AG10803 (cell line): ENCODE results near the gene LDLRAD4.

Experiments
- DNase-seq: peaks from one replicate; pipeline ENCODE4 v3.0.0; 2010; ENCODE audit warnings: low read depth
- H3K4me3 ChIP-seq: 2 replicates; pipeline ENCODE4 v1.5.1; 2011; ENCODE audit warnings: mild to moderate bottlenecking, low read length, control low read depth
- CTCF ChIP-seq: conservative IDR thresholded peaks from 2 replicates; pipeline ENCODE4 v1.5.1; 2011; ENCODE audit warnings: mild to moderate bottlenecking, low read length, control low read depth, inconsistent platforms

LDLRAD4 gene

GRCh38 chr18:13220361-13220991 is 1.9 kb downstream of the LDLRAD4 start:
- no peak for DNase-seq
- no peak overlapping the region for H3K4me3 ChIP-seq
- no peak for TF ChIP-seq CTCF

GRCh38 chr18:13221869-13222855 is 3.6 kb downstream of the LDLRAD4 start:
- peak; percentile 67 for DNase-seq
- no peak overlapping the region; the same call in none of the 2 replicates for H3K4me3 ChIP-seq
- TF ChIP-seq CTCF, result no peak

- no peak for DNase-seq
- no peak overlapping the region for H3K4me3 ChIP-seq
- no peak for TF ChIP-seq CTCF
These were observed 4.3 kb downstream of the LDLRAD4 start for GRCh38 chr18:13222856-13223281.

GRCh38 chr18:13223311-13224143 is 5.0 kb downstream of the LDLRAD4 start:
- TF ChIP-seq CTCF, result no peak

GRCh38 chr18:13225261-13225660 is 6.7 kb downstream of the LDLRAD4 start:
- no peak for TF ChIP-seq CTCF
- no peak for DNase-seq

More at GRCh38 chr18:13223311-13224143, 5.0 kb downstream of the LDLRAD4 start:
- H3K4me3 ChIP-seq, result no peak overlapping the region
- no peak for DNase-seq

GRCh38 chr18:13226533-13227144 is 8.1 kb downstream of the LDLRAD4 start:
- no peak for TF ChIP-seq CTCF
- no peak for DNase-seq
- no peak overlapping the region for H3K4me3 ChIP-seq

More at GRCh38 chr18:13225261-13225660, 6.7 kb downstream of the LDLRAD4 start:
- H3K4me3 ChIP-seq, result no peak overlapping the region
